K562 (cell line): ENCODE data around the gene TRMT112. TPM values are rescaled to one million over a fixed set of nuclear protein-coding genes. Genes with fewer than 3 reads are reported as not detected.

ENCODE experiments used
- ATAC-seq: fragments of 200-7000 bp; cut with Tn5 transposase; 3 replicates; pipeline ENCODE4 v1.9.1; 2020; ENCODE audit warnings: moderate library complexity
- BruUV-seq: library from RNA; stranded (reverse); fragments of 400-500 nt; replicated peaks from 2 replicates; lab custom pipeline; 2021; lab: Mats Ljungman, UMichigan
- CTCF ChIA-PET: fragments of 300-600 bp; formaldehyde crosslinking; extraction: SDS; loops from one replicate; lab custom pipeline; 2021; ENCODE audit warnings: low intra/inter-chr PET ratio; lab: Yijun Ruan, JAX
- POLR2A ChIA-PET: fragments of 300-600, 350-650 bp; sonication (Branson Sonifier 250); formaldehyde crosslinking; extraction: SDS; loops from one replicate; lab custom pipeline; 2021; ENCODE audit warnings: antibody characterized with exemption, inconsistent platforms; lab: Yijun Ruan, JAX
- DNase-seq, 4 experiments: peaks; one replicate each; pipeline versions ENCODE4 v3.0.0 to v3.0.0-alpha.2; 2011 to 2018; ENCODE audit warnings: low spot score in 3 of 4, mixed read lengths in 3 of 4; ENCODE audit errors: extremely low read depth in 1 of 4
- FAIRE-seq: peaks from 2 replicates; lab custom pipeline; 2011; peaks lifted over from hg19 to GRCh38; lab: Jason Lieb, UNC
- H2AFZ ChIP-seq: 2 replicates; pipeline ENCODE4 v1.6.0; 2011; ENCODE audit warnings: low read depth, low read length, control low read depth, inconsistent platforms
- H3K27ac ChIP-seq: fragments of 200-600 bp; 3 replicates; pipeline ENCODE4 v1.8.0; 2011; ENCODE audit warnings: low read depth, mild to moderate bottlenecking, control low read depth, inconsistent platforms, low read length, moderate library complexity, mixed read lengths; ENCODE audit errors: extremely low read depth
- H3K27me3 ChIP-seq, 2 experiments: fragments of 300-600 bp in 1 of 2; 2 replicates in 1 of 2; 3 replicates in 1 of 2; pipeline versions ENCODE4 v1.6.0 to v1.8.0; 2011; ENCODE audit warnings: inconsistent platforms in 2 of 2, low read length in 2 of 2, mild to moderate bottlenecking in 1 of 2, mixed read lengths in 1 of 2, moderate library complexity in 1 of 2; ENCODE audit not compliant: control insufficient read depth in 2 of 2, insufficient read depth in 2 of 2
- H3K36me3 ChIP-seq: fragments of 300-600 bp; 3 replicates; pipeline ENCODE4 v1.8.0; 2011; ENCODE audit warnings: mild to moderate bottlenecking, low read length, inconsistent platforms; ENCODE audit not compliant: control insufficient read depth, insufficient read depth
- H3K4me1 ChIP-seq, 2 experiments: fragments of 200-600 bp in 1 of 2; replicated peaks in 1 of 2; 2 replicates in 1 of 2; 3 replicates in 1 of 2; pipeline versions ENCODE4 v1.5.1 to v1.8.0; 2011; ENCODE audit warnings: inconsistent platforms in 2 of 2, low read length in 2 of 2, mild to moderate bottlenecking in 1 of 2, mixed read lengths in 1 of 2, moderate library complexity in 1 of 2; ENCODE audit not compliant: control insufficient read depth in 2 of 2, insufficient read depth in 2 of 2
- H3K4me2 ChIP-seq: 2 replicates; pipeline ENCODE4 v1.6.1; 2011; ENCODE audit warnings: low read length, control low read depth, inconsistent platforms, mixed read lengths; ENCODE audit not compliant: insufficient read depth
- H3K4me3 ChIP-seq: fragments of 200-600 bp; sonication (generic), shearing (Covaris generic); 2 replicates; pipeline ENCODE4 v1.5.1; 2016; ENCODE audit warnings: control low read depth, inconsistent platforms
- H3K79me2 ChIP-seq: fragments of 200-600 bp; 3 replicates; pipeline ENCODE4 v1.8.0; 2011; ENCODE audit warnings: low read length, inconsistent platforms; ENCODE audit not compliant: control insufficient read depth, insufficient read depth
- H3K9ac ChIP-seq, 2 experiments: 2 replicates each; pipeline versions ENCODE4 v1.6.0 to v1.6.1; 2011; ENCODE audit warnings: low read depth in 2 of 2, low read length in 2 of 2, control low read depth in 1 of 2, inconsistent platforms in 1 of 2, mild to moderate bottlenecking in 1 of 2, mixed read lengths in 1 of 2; ENCODE audit not compliant: insufficient read depth in 1 of 2
- H3K9me1 ChIP-seq: one replicate; pipeline ENCODE4 v1.6.0; 2011; ENCODE audit warnings: inconsistent platforms, mild to moderate bottlenecking, low read length, moderate library complexity; ENCODE audit not compliant: control insufficient read depth, insufficient read depth
- H3K9me3 ChIP-seq: replicated peaks from 2 replicates; pipeline ENCODE4 v1.5.1; 2011; ENCODE audit warnings: low read depth, low read length, inconsistent platforms; ENCODE audit not compliant: control insufficient read depth, insufficient read depth
- H4K20me1 ChIP-seq: replicated peaks from 2 replicates; pipeline ENCODE4 v1.6.1; 2011; ENCODE audit warnings: low read length, inconsistent platforms, mixed read lengths; ENCODE audit not compliant: control insufficient read depth, insufficient read depth
- BCOR ChIP-seq: fragments of 450-650 bp; IDR thresholded peaks from 2 replicates; pipeline ENCODE4 v1.6.1; 2016
- FOXP1 ChIP-seq: sonication (generic); formaldehyde crosslinking; IDR thresholded peaks from 2 replicates; pipeline ENCODE4 v1.8.0; 2022; ENCODE audit warnings: mild to moderate bottlenecking, missing genetic modification reagents
- KDM1A ChIP-seq, 2 experiments: fragments of 450-650 bp; IDR thresholded peaks; 2 replicates each; pipeline ENCODE4 v1.6.1; 2016; ENCODE audit warnings: mild to moderate bottlenecking in 2 of 2
- KLF1 ChIP-seq: fragments of 450-650 bp; IDR thresholded peaks from 2 replicates; pipeline ENCODE4 v1.6.1; 2016; ENCODE audit warnings: missing genetic modification characterization, missing compliant biosample characterization
- MTF1 ChIP-seq: fragments of 250-450 bp; sonication (Bioruptor Pico); IDR thresholded peaks from 2 replicates; pipeline ENCODE4 v1.9.0; 2021; ENCODE audit warnings: moderate library complexity, mild to moderate bottlenecking, inconsistent platforms, borderline replicate concordance
- SAFB2 ChIP-seq: fragments of 200-400 bp; formaldehyde crosslinking; IDR thresholded peaks from 2 replicates; pipeline ENCODE4 v1.6.1; 2018; ENCODE audit warnings: borderline replicate concordance, low read length, low read depth, moderate library complexity; ENCODE audit not compliant: severe bottlenecking
- SMARCB1 ChIP-seq: IDR thresholded peaks from 2 replicates; pipeline ENCODE4 v1.6.1; 2011; ENCODE audit warnings: improper control_type of control experiment, low read depth; ENCODE audit not compliant: insufficient read length
- ZNF263 ChIP-seq: sonication (generic); formaldehyde crosslinking; IDR thresholded peaks from 2 replicates; pipeline ENCODE4 v1.8.0; 2022; ENCODE audit warnings: mild to moderate bottlenecking, missing genetic modification reagents, borderline replicate concordance
- WGBS: fragments of 100-300 bp; shearing (Covaris generic); methylation state at CpG from one replicate; pipeline ENCODE4 v1.1.6; 2016; ENCODE audit warnings: low coverage, mixed read lengths; ENCODE audit not compliant: insufficient coverage; ENCODE audit errors: missing lambda C conversion rate; 5-methylcytosine and 5-hydroxymethylcytosine counted together
- in situ Hi-C: fragments of 300-500 bp; cut with MboI; formaldehyde crosslinking; loops from 4 replicates; pipeline ENCODE4 v1.15.0; 2018; ENCODE audit warnings: inconsistent platforms, mixed read lengths
- intact Hi-C: fragments of 100-400 bp; cut with micrococcal nuclease; formaldehyde crosslinking; loops from 2 replicates; pipeline ENCODE4 v1.14.2; 2022
- polyA plus RNA-seq, 8 experiments: library from polyadenylated mRNA; depleted of rRNA in 4 of 8; stranded (reverse) in 5 of 8; unstranded in 3 of 8; fragments of >200 nt; fragmentation: Nextera tagmentation in 2 of 8; fragmentation: Illumina TruSeq in 1 of 8; extraction: Ambion mirVana in 2 of 8; extraction: Trizol in 1 of 8; gene quantifications; 2 replicates each; pipeline versions ENCODE4 v1.2.1 to v1.2.3, GENCODE V29; 2011 to 2014; ENCODE audit warnings: inconsistent platforms in 1 of 8, missing spikeins in 1 of 8
- total RNA-seq, 7 experiments: library from RNA; depleted of rRNA in 6 of 7; stranded (reverse); fragments of >200 nt in 6 of 7; fragmentation: Illumina TruSeq in 2 of 7; extraction: Trizol in 2 of 7; gene quantifications; 2 replicates each; pipeline versions ENCODE4 v1.2.1 to v1.2.3, GENCODE V29; 2011 to 2021; ENCODE audit warnings: low replicate concordance in 1 of 7
- TF ChIP-seq, protein P1 (sequence below): fragments of 200-800 bp; sonication (Bioruptor generic); IDR thresholded peaks from 2 replicates; pipeline ENCODE4 v1.6.1; 2017; ENCODE audit warnings: missing genetic modification characterization, missing compliant biosample characterization

TRMT112 gene
- total and polyA plus RNA-seq, 9 of the 15 experiments (the other 6 are each of a cell fraction or from before 2014, with no cell fraction given) = 162 to 444 (median 300) TPM

DNA sequence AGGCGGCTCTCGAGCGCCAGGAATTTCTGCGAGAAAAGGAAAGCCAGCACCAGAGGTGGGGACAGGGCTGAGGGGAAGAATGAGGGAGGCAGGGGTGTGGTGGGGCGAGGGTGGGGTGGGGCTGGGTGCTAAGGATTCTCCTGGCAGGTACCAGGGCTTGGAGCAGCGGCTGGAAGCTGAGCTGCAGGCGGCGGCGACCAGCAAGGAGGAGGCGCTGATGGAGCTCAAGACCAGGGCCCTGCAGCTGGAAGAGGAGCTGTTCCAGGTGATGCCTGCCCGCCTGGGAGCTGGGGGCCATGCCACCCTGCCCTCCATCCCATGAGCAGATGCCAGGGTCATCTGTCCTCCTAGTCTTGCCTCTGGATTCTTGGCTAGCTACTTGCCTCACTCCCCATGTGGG lies 32.0 kb upstream of the TRMT112 start:
- BruUV-seq = no TSS peak
- H3K9me1 ChIP-seq = no peaks in the 10 kb centered on the region
- TF ChIP-seq FOXP1 (CRISPR knock-in tag) = no peak
- TF ChIP-seq SAFB2 = no peak
- no peaks in the 10 kb centered on the region for H3K9me3 ChIP-seq
- FAIRE-seq (no peak), ATAC-seq (no peak), DNase-seq (no peak)
- ChIA-PET CTCF (no interaction called here), POLR2A (interaction anchor here (0.6 to 1.4 kb wide), 3 partner anchors 32 to 352 kb away, joined by 3 to 6 read pairs (median 3); partner anchors contain the start of genes PRDX5 and TRMT112)
- no peaks in the 10 kb centered on the region for H4K20me1 ChIP-seq
- no peaks in the 10 kb centered on the region for H3K79me2 ChIP-seq
- H2AFZ ChIP-seq = no peak overlapping the region
- WGBS = 51% methylated on average over 9 of the region's 11 CpGs
- in situ Hi-C loops = no loop called here
- no peak overlapping the region for H3K27ac ChIP-seq
- intact Hi-C loops = no loop called here
- peaks cover 2 to 60% of the 10 kb centered on the region in 2 experiments; a peak in 4 of 5 replicates for H3K4me1 ChIP-seq
- no peak overlapping the region for H3K4me3 ChIP-seq
- H3K4me2 ChIP-seq = no peak overlapping the region
- H3K36me3 ChIP-seq = no peaks in the 10 kb centered on the region
- no peaks in the 10 kb centered on the region for H3K27me3 ChIP-seq
- peak overlapping the region in 1 of 2 experiments; percentile 17; a peak in 1 of 4 replicates for H3K9ac ChIP-seq

- Histone ChIP-seq H3K79me2 (no peaks in the 10 kb centered on the region), H3K4me3 (no peak overlapping the region), H3K36me3 (no peaks in the 10 kb centered on the region), H4K20me1 (no peaks in the 10 kb centered on the region), H3K9me1 (no peaks in the 10 kb centered on the region), H2AFZ (no peak overlapping the region), H3K27ac (no peak overlapping the region), H3K4me1 (peaks cover 2 to 60% of the 10 kb centered on the region in 2 experiments; a peak in 4 of 5 replicates), H3K4me2 (no peak overlapping the region), H3K27me3 (no peaks in the 10 kb centered on the region), H3K9me3 (no peaks in the 10 kb centered on the region), H3K9ac (peak overlapping the region in 1 of 2 experiments; percentile 68; a peak in 1 of 4 replicates)
- BruUV-seq = no TSS peak
- ChIA-PET CTCF (no interaction called here), POLR2A (interaction anchor here (0.6 to 1.4 kb wide), 3 partner anchors 31 to 352 kb away, joined by 3 to 6 read pairs (median 3); partner anchors contain the start of genes PRDX5 and TRMT112)
- TF ChIP-seq BCOR (peak; percentile 52; the same call in 1 of the 2 replicates), MTF1 (CRISPR knock-in tag) (no peak), SMARCB1 (no peak), KDM1A (IDR thresholded peaks at IDR 0.05) (peak in 1 of 2 experiments; percentile 22; a peak in 1 of 4 replicates), KLF1 (tag) (no peak), ZNF263 (CRISPR knock-in tag) (no peak)
- TF ChIP-seq, protein P1, sequence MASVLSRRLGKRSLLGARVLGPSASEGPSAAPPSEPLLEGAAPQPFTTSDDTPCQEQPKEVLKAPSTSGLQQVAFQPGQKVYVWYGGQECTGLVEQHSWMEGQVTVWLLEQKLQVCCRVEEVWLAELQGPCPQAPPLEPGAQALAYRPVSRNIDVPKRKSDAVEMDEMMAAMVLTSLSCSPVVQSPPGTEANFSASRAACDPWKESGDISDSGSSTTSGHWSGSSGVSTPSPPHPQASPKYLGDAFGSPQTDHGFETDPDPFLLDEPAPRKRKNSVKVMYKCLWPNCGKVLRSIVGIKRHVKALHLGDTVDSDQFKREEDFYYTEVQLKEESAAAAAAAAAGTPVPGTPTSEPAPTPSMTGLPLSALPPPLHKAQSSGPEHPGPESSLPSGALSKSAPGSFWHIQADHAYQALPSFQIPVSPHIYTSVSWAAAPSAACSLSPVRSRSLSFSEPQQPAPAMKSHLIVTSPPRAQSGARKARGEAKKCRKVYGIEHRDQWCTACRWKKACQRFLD = no peak
- DNase-seq = no peak
- FAIRE-seq = no peak
- WGBS = 68% methylated on average over 7 of the region's 7 CpGs
- intact Hi-C loops (no loop called here), in situ Hi-C loops (no loop called here)
- no peak for ATAC-seq
These were observed 31.6 kb upstream of the TRMT112 start for GRCh38 chr11:64349025-64349387.
